Tracheal epithelial cell (primary cell): Measurements from ENCODE around the gene FUS. TPM values are rescaled to one million over a fixed set of nuclear protein-coding genes. Genes with fewer than 3 reads are reported as not detected.

Experiments used
- total RNA-seq: library from RNA; depleted of rRNA; stranded (reverse); fragments of >200 nt; gene quantifications from 2 replicates; pipeline ENCODE4 v1.2.1, GENCODE V29; 2014

FUS gene
- 19.6 and 40.7 TPM in 2 replicates for total RNA-seq

GRCh38 chr16:31179747-31180459, at the start of gene FUS:
TSS of gene FUS (plus strand) at chr16:31180139. CDS start at chr16:31180215, 76 bp downstream.

GRCh38 chr16:31135535-31136286, 44.2 kb upstream of the FUS start, which contains the start of gene PRSS8:
TSS of gene PRSS8 (minus strand) at chr16:31135727. CDS start at chr16:31135498, 229 bp downstream.

DNA sequence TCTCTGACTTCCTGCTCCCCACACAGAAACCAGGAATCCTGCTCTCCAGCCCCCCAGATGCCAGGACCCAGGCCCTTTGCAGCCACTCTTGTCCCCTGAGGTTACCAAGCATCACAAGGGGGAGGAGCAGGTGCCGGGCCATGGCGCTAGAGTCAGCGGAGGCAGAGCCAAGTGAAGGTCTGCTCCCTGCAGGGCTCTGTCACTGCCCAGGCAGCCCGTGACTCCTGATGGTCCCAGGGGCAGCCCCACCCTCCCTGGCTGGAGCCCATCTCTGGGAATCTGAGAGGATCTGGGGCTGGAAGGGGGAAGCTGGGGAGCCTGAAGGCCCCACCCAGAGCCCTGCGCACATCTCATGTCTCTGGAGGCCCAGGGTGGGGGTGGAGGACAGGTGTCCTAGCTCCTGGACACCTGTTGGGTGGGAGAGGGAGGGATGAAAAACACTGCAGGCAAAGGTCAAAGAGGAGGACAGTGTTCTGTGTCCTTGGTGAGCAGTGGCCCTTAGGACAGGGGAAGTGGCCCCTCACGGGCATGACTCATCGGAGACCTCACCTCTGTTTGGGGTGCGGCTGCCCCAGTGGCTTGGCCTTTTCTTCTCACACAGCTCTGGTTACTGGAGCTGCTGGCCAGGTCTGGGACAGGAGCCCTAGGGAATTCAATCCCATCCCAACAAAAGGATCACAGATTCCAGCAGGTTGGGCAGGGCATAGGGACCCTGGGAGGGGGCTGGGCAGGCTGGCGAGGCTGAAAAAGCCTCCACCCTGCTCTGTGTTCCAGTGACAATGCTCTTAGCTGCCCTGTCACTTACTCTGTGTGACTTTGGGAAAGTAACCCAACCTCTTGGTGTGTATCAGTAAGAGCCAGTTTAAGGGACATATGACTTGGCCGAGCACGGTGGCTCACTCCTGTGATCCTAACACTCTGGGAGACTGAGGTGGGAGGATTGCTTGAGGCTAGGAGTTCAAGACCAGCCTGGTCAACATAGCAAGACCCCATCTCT, 29.7 kb upstream of the FUS start, which contains the start of gene PRSS36:
TSS of gene PRSS36 (minus strand) at position 173 of the 997 bp plus-strand sequence. CDS start at position 142, 31 bp downstream.

DNA sequence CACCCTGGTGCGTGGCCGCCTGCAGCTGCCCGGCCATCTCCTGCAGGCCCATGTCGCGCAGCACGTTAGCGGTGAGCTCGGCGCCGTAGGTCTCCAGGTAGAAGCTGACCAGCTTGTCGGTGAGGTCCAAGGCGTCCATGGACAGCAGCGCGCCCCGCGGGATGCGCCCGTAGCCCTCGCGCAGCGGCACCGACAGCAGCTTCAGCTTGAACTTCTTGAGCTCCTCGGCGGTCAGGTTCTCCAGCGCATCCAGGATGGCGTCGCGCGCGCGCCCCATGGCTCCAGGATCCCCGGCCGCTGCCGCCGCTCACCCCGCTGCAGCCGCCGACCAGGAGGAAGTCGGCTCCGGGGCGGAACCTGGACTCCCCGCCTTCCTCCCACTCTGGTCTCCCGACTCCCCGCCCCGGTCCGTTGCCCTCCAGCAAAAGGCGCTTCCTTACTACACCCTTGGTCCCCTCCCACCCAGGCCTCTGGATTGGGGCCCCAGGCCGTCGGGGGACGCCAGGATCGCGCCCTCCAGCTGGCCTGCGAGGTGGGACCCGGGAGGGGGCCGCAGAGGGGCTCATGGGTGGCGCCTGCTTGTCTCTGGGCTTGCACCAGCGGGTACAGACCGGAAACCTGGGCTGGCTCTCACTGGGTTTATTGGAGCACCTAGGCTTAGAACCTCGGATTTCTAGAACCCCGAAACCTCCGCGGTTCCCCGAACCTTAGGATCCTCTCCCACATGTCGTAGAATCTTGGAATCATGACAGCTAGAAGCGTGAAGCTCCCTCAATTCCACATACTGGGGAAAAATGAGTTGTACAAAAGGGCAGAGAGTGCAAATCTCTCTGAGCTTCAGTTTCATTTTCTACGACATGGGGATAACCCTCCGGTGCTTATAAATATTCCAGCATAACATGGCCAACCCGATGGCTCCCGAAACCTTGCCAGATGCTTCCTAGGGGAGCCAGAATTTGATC, 22.8 kb downstream of the FUS start, which contains the start of gene PYCARD:
TSS of gene PYCARD (minus strand) at position 347 of the 962 bp plus-strand sequence. CDS start at position 277, 70 bp downstream.

DNA sequence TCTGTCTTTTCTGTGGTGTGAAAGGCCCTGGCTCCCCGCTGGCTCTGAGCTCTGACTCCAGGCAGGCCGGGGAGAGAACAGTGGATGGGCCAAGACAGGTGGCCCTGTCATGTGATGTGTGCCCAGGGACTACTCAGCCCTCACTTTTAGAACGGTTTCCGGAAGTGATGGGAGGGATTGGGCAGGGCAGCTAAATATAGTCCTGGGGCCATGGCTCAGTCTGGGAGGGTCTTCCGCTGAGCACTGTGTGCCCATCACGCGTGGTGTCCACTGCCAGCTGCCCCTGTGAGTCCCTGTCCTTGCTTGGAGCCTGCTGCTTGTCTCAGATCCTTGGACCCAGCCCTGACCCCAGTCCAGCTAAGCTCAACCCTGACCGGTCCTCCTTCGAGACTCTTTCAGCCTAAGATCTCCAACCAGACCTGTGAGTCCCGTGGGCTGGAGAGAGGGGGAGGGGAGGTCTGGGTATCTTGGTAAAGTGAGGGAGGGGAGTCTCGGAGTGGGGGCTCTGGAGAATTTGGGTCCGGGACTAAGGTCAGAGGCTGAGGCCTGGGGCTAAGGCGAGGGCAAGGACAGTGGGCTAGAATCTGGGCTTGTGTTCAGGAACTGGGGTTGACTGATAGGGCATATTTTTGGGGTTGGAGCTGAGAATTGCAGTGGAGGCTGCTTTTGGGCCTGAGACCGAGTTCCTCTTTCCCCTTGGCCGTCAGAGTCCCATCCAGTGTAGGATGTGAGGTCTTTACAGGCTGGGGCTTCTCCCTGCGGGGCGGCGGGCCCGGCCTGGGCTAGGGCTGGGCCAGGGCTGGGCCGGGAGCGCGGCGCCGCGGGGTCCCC, 34.2 kb downstream of the FUS start, which contains the start of gene TRIM72:
TSS of gene TRIM72 (plus strand) at position 243 of the 831 bp plus-strand sequence. CDS start 620 bp downstream, outside the sequence.

DNA sequence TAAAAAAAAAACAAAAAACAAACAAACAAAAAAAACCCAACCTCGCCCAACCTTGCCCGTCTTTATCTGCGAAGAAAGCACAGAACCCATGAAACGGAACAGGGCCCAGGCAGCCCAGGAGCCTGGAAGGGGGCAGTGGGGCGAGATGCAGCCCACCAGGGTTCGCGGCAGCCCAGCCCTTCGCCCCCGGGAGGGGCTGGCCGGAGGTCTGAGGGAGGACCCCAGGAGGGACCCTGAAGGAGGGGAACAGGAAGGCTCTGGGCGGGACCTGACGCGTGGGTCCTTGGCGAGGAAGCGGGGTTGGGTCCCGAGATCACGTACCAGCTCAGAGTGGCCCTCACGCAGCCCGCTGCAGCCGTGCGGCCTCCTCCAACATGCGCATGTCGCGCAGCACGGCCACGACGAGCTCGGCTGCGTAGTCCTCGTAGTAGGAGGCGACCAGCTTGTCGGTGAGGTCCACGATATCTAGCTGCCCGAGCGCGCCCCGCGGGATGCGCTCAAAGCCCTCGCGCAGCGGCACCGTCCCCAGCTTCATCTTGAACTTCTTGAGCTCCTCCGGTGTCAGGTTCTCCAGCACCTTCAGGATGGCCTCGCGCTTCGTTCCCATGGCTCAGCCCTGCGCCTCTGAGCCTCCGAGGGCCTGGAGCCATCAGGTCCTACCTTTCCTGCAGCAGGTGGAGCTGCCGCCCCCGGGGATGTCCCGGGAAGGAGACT, 36.6 kb downstream of the FUS start, which contains the start of gene PYDC1:
TSS of gene PYDC1 (minus strand) at position 714 of the 714 bp plus-strand sequence. CDS start at position 607, 107 bp downstream.

Other genes starting within 250 kb of the FUS start
- gene ORAI3, start 231.1 kb upstream of the FUS start, total RNA-seq: 24.3 and 48.8 TPM in 2 replicates
- 0.96 and 1.5 TPM in 2 replicates for gene SETD1A, start 222.4 kb upstream of the FUS start, total RNA-seq
- 14.1 and 25.5 TPM in 2 replicates for gene HSD3B7, start 194.9 kb upstream of the FUS start, total RNA-seq
- gene STX1B, start 169.5 kb upstream of the FUS start, total RNA-seq: 0.72 TPM in 1 of 2 replicates, not detected in the other
- 7.5 and 13.3 TPM in 2 replicates for gene STX4, start 146.6 kb upstream of the FUS start, total RNA-seq
- 6.4 and 7.0 TPM in 2 replicates for gene ZNF668, start 105.9 kb upstream of the FUS start, total RNA-seq
- gene ZNF646, start 105.7 kb upstream of the FUS start, total RNA-seq: 11.3 and 12.8 TPM in 2 replicates
- 0.64 and 0.96 TPM in 2 replicates for gene PRSS53, start 91.2 kb upstream of the FUS start, total RNA-seq
- 41.1 and 75.7 TPM in 2 replicates for gene VKORC1, start 85.3 kb upstream of the FUS start, total RNA-seq
- gene BCKDK, start 71.8 kb upstream of the FUS start, total RNA-seq: 11.7 and 20.7 TPM in 2 replicates
- 52.3 and 61.0 TPM in 2 replicates for gene KAT8, start 62.5 kb upstream of the FUS start, total RNA-seq
- gene PRSS8, start 44.4 kb upstream of the FUS start, total RNA-seq: 31.5 and 33.0 TPM in 2 replicates
- 1.9 and 2.8 TPM in 2 replicates for gene PRSS36, start 30.1 kb upstream of the FUS start, total RNA-seq
- gene PYCARD, start 22.6 kb downstream of the FUS start, total RNA-seq: 235 and 267 TPM in 2 replicates
- gene TRIM72, start 34.0 kb downstream of the FUS start, total RNA-seq: not detected in 2 replicates
- not detected in 2 replicates for gene PYDC1, start 37.0 kb downstream of the FUS start, total RNA-seq
- gene ITGAM, start 79.8 kb downstream of the FUS start, total RNA-seq: under 0.01 TPM in 1 of 2 replicates, not detected in the other
- gene ITGAX, start 175.0 kb downstream of the FUS start, total RNA-seq: not detected in 2 replicates
- not detected in 2 replicates for gene ITGAD, start 213.2 kb downstream of the FUS start, total RNA-seq
- not detected in 2 replicates for gene COX6A2, start 248.2 kb downstream of the FUS start, total RNA-seq